ENCODE results near the gene XAF1. TPM values are rescaled to one million over a fixed set of nuclear protein-coding genes. Genes with fewer than 3 reads are reported as not detected.
A peak's percentile ranks its signal among the peaks of the same experiment; 100 is the strongest.

XAF1 gene
- total RNA-seq, 1 donor from 2014 or later = 0.91 TPM

DNA sequence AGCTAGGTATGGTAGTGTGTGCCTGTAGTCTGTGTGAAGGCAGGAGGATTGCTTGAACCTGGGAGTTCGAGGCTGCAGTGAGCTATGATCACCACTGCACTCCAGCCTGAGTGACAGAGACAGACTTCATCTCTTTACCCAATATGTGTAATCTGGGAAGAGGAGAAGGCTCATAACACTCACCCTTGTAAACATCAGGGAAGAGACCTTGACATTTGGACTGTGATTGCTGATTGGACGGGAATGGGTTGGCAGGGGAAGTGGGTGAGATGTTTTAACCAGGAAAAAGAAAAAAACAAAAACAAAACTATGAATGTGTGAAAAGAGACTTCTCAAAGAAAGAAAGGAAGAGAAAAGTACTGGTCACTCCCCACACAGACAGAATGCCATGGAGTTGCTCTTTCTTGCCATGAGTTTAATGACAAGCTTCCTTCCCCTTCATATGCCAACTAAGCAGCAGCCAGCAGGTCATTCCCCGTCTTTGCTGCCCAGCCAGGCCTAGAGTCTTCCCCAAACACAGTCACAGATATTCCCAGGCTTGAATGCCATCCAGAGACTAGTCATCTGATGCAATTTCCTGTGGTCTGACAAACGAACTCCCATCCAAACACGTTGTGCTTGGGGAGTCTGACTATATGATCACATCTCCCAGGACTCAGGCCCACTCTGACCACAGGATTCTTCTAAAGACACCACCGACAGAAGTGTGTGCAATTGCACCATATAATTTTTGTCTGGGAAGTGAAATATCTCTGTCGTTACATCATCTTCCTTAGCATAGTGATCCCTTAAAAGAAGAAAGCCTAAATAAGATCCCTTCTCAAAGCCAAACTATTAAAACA, 3.6 kb upstream of the XAF1 start:
- Mint-ChIP-seq H3K27ac (ENCODE audit: unreplicated experiment) (peak overlapping the region; percentile 92), H3K4me1 (ENCODE audit: unreplicated experiment) (peaks cover 18% of the 10 kb centered on the region), H3K4me3 (ENCODE audit: unreplicated experiment) (no peak overlapping the region), H3K27me3 (ENCODE audit: unreplicated experiment) (no peaks in the 10 kb centered on the region), H3K9me3 (ENCODE audit: unreplicated experiment) (no peaks in the 10 kb centered on the region), H3K36me3 (ENCODE audit: unreplicated experiment) (no peaks in the 10 kb centered on the region)
- DNase-seq (ENCODE audit: extremely low spot score, unreplicated experiment) = no peak
- TF ChIP-seq, protein P1, sequence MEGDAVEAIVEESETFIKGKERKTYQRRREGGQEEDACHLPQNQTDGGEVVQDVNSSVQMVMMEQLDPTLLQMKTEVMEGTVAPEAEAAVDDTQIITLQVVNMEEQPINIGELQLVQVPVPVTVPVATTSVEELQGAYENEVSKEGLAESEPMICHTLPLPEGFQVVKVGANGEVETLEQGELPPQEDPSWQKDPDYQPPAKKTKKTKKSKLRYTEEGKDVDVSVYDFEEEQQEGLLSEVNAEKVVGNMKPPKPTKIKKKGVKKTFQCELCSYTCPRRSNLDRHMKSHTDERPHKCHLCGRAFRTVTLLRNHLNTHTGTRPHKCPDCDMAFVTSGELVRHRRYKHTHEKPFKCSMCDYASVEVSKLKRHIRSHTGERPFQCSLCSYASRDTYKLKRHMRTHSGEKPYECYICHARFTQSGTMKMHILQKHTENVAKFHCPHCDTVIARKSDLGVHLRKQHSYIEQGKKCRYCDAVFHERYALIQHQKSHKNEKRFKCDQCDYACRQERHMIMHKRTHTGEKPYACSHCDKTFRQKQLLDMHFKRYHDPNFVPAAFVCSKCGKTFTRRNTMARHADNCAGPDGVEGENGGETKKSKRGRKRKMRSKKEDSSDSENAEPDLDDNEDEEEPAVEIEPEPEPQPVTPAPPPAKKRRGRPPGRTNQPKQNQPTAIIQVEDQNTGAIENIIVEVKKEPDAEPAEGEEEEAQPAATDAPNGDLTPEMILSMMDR (IDR thresholded peaks at IDR 0.05) = no peak

DNA sequence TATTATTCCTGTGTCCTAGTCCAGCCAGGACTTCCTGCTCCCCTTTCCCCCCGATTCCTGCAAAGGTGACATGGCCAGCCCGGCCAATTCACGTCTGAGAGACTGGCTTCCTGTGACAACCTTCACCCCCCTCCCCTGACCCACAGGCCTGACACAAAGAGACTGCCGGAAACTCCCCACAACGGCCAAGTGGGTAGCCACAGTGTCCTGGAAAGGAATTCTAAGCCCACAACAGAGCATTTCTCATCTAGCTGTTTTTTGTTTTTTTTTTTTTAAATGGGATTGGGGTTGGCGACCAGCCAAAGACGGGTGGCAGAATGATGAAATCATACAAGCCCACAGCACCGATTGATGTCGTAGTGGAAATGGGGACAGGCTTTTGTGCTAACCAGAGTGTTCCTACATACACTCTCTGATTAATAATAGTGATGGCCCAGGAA, 2.8 kb upstream of the XAF1 start:
- peaks cover 3% of the 10 kb centered on the region for H3K27me3 Mint-ChIP-seq (ENCODE audit: unreplicated experiment)
- H3K27ac Mint-ChIP-seq (ENCODE audit: unreplicated experiment) = peak overlapping the region; percentile 92
- no peak overlapping the region for H3K4me3 Mint-ChIP-seq (ENCODE audit: unreplicated experiment)
- no peaks in the 10 kb centered on the region for H3K9me3 Mint-ChIP-seq (ENCODE audit: unreplicated experiment)
- TF ChIP-seq, protein P1 (IDR thresholded peaks at IDR 0.05) = no peak
- no peaks in the 10 kb centered on the region for H3K36me3 Mint-ChIP-seq (ENCODE audit: unreplicated experiment)
- DNase-seq (ENCODE audit: extremely low spot score, unreplicated experiment) = no peak
- H3K4me1 Mint-ChIP-seq (ENCODE audit: unreplicated experiment) = peaks cover 18% of the 10 kb centered on the region

DNA sequence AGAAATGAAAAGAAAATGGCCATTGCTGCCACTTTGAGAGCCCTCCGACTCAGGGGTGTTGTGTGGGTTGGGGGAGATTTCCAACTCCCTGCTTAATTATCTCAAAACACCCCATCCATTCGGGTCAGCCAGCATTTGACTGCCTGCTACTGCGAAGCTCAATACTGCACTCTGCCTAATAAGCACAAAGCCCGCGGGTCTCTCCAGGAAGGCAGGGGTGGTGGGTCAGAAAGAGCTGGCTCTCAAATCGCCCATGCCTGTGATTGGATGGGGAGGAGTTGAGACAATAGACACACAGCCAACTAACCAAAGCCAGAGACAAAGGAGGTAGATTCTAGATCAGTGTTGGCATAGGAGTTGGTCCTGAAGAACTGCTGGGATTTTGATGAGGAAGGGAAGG, 2.3 kb upstream of the XAF1 start:
- H3K9me3 Mint-ChIP-seq (ENCODE audit: unreplicated experiment) = no peaks in the 10 kb centered on the region
- no peaks in the 10 kb centered on the region for H3K36me3 Mint-ChIP-seq (ENCODE audit: unreplicated experiment)
- H3K27me3 Mint-ChIP-seq (ENCODE audit: unreplicated experiment) = peaks cover 3% of the 10 kb centered on the region
- no peak overlapping the region for H3K4me3 Mint-ChIP-seq (ENCODE audit: unreplicated experiment)
- DNase-seq (ENCODE audit: extremely low spot score, unreplicated experiment) = no peak
- TF ChIP-seq, protein P1 (IDR thresholded peaks at IDR 0.05) = no peak
- peaks cover 18% of the 10 kb centered on the region for H3K4me1 Mint-ChIP-seq (ENCODE audit: unreplicated experiment)
- H3K27ac Mint-ChIP-seq (ENCODE audit: unreplicated experiment) = peak overlapping the region; percentile 16

DNA sequence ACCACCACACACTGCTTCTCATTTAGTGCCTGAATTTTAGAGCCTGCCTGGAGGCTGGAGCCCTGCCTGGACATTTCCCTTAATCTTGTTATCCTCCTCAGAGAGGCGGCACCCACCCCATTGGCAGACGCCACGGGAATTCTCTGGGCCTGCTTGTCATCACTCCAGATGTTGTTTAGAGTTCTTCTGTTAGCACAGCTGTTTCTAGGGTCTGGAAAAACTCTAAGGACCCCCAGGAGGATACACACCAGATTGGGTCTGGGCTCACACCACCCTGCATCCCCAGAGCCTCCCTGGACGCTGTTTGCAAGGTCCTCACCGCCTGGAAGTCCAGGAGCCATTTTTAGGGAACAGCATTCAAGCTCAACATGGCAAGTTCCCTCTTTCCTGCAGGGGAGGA, 565 bp upstream of the XAF1 start:
- no peak for DNase-seq (ENCODE audit: extremely low spot score, unreplicated experiment)
- peaks cover 3% of the 10 kb centered on the region for H3K27me3 Mint-ChIP-seq (ENCODE audit: unreplicated experiment)
- no peaks in the 10 kb centered on the region for H3K9me3 Mint-ChIP-seq (ENCODE audit: unreplicated experiment)
- H3K4me3 Mint-ChIP-seq (ENCODE audit: unreplicated experiment) = no peak overlapping the region
- H3K4me1 Mint-ChIP-seq (ENCODE audit: unreplicated experiment) = peaks cover 18% of the 10 kb centered on the region
- TF ChIP-seq, protein P1 (IDR thresholded peaks at IDR 0.05) = no peak
- no peak overlapping the region for H3K27ac Mint-ChIP-seq (ENCODE audit: unreplicated experiment)
- no peaks in the 10 kb centered on the region for H3K36me3 Mint-ChIP-seq (ENCODE audit: unreplicated experiment)

DNA sequence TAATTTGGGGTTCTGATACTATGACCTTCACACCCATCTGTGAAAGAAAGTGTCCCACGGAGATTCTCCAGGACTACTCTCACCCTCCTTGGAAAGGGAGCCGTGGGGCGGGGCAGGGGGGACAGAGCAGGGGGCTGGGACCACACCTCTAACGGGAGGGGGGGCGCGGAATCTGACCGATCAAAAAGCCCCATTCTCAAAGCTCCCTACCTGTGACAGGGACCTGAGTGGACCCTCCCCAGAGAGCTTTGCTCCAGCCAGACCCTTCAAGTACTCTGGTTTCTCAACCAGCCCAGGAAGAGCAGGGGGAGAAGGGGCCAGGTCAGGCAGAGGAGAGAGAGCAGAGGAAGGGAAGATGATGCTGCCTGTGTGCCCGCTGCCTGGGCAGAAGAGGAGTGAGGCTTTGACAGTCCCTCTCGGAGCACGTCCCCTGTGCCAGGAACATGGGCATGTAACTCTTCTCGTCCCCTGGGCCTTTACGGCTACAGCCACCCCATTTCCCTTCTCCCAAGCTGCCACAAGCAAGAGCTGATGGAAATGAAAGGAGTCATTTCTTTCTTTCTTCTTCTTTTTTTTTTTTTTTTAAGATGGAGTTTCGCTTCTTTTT, 682 bp downstream of the XAF1 start:
- Mint-ChIP-seq H3K27me3 (ENCODE audit: unreplicated experiment) (peaks cover 3% of the 10 kb centered on the region), H3K27ac (ENCODE audit: unreplicated experiment) (no peak overlapping the region), H3K9me3 (ENCODE audit: unreplicated experiment) (no peaks in the 10 kb centered on the region), H3K36me3 (ENCODE audit: unreplicated experiment) (no peaks in the 10 kb centered on the region), H3K4me1 (ENCODE audit: unreplicated experiment) (peaks cover 18% of the 10 kb centered on the region), H3K4me3 (ENCODE audit: unreplicated experiment) (no peak overlapping the region)
- TF ChIP-seq, protein P1 (IDR thresholded peaks at IDR 0.05) = no peak
- DNase-seq (ENCODE audit: extremely low spot score, unreplicated experiment) = no peak
